RWPE2 (cell line): ENCODE data around the gene ZNF275.

Experiments
- ATAC-seq: fragments of 200-7000 bp; cut with Tn5 transposase; 3 replicates; pipeline ENCODE4 v1.9.1; 2021; ENCODE audit warnings: low read depth
- DNase-seq: peaks from one replicate; pipeline ENCODE4 v3.0.0-alpha.2; 2020; ENCODE audit warnings: low spot score
- H3K27ac ChIP-seq: fragments of 450-650 bp; 2 replicates; pipeline ENCODE4 v1.5.1; 2017; ENCODE audit warnings: mild to moderate bottlenecking; ENCODE audit not compliant: poor library complexity, severe bottlenecking
- H3K27me3 ChIP-seq: fragments of 250-450 bp; sonication (Bioruptor Pico); 2 replicates; pipeline ENCODE4 v1.5.1; 2021; ENCODE audit warnings: mild to moderate bottlenecking, moderate library complexity; ENCODE audit not compliant: insufficient read depth, poor library complexity, severe bottlenecking
- H3K36me3 ChIP-seq: fragments of 250-450 bp; sonication (Bioruptor Pico); 2 replicates; pipeline ENCODE4 v1.5.1; 2020; ENCODE audit warnings: low read depth, mild to moderate bottlenecking, moderate library complexity
- H3K4me1 ChIP-seq: fragments of 250-450 bp; sonication (Bioruptor Pico); 2 replicates; pipeline ENCODE4 v1.5.1; 2021; ENCODE audit warnings: mild to moderate bottlenecking, moderate library complexity; ENCODE audit not compliant: insufficient read depth, poor library complexity, severe bottlenecking
- H3K4me3 ChIP-seq: fragments of 250-450 bp; sonication (Bioruptor Pico); 2 replicates; pipeline ENCODE4 v1.5.1; 2021; ENCODE audit warnings: mild to moderate bottlenecking, moderate library complexity; ENCODE audit not compliant: severe bottlenecking
- H3K9me3 ChIP-seq: fragments of 250-450 bp; sonication (Bioruptor Pico); 2 replicates; pipeline ENCODE4 v1.5.1; 2021; ENCODE audit warnings: mild to moderate bottlenecking, moderate library complexity; ENCODE audit not compliant: severe bottlenecking
- TF ChIP-seq, protein P1 (sequence below): fragments of 450-650 bp; IDR thresholded peaks from one replicate; pipeline ENCODE4 v1.5.1; 2017; ENCODE audit warnings: mild to moderate bottlenecking, moderate library complexity; ENCODE audit not compliant: poor library complexity, severe bottlenecking

ZNF275 gene

GRCh38 chrX:153361781-153362397, 27.9 kb downstream of the ZNF275 start:
- DNase-seq (no peak), ATAC-seq (no peak)
- Histone ChIP-seq H3K27me3 (no peaks in the 10 kb centered on the region), H3K36me3 (no peaks in the 10 kb centered on the region), H3K4me3 (no peak overlapping the region), H3K9me3 (no peaks in the 10 kb centered on the region), H3K4me1 (no peaks in the 10 kb centered on the region), H3K27ac (no peak overlapping the region)
- TF ChIP-seq, protein P1, sequence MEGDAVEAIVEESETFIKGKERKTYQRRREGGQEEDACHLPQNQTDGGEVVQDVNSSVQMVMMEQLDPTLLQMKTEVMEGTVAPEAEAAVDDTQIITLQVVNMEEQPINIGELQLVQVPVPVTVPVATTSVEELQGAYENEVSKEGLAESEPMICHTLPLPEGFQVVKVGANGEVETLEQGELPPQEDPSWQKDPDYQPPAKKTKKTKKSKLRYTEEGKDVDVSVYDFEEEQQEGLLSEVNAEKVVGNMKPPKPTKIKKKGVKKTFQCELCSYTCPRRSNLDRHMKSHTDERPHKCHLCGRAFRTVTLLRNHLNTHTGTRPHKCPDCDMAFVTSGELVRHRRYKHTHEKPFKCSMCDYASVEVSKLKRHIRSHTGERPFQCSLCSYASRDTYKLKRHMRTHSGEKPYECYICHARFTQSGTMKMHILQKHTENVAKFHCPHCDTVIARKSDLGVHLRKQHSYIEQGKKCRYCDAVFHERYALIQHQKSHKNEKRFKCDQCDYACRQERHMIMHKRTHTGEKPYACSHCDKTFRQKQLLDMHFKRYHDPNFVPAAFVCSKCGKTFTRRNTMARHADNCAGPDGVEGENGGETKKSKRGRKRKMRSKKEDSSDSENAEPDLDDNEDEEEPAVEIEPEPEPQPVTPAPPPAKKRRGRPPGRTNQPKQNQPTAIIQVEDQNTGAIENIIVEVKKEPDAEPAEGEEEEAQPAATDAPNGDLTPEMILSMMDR = no peak

- ATAC-seq = no peak
These were observed 31.7 kb downstream of the ZNF275 start for GRCh38 chrX:153365670-153366069.

DNA sequence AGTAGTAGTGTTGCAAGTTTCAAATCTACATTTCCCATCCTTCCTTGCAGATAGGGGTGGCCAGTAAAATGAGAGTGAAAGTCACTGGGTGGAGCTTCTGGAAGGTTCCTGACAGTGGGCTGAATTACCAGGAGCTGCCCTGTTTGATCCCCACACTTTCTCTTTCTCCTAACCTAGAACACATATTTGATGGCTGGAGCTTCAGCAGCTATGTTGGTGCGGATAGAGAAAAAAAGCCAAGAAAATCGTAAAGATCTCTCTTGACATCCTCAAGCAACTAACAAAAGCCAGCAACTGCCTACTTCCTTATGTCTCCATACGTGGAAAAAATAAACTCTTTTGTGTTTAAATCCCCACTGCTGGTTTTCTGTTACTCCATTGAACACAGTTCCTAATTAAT, 32.2 kb downstream of the ZNF275 start:
- H3K4me3 ChIP-seq = no peak overlapping the region
- H3K9me3 ChIP-seq = no peaks in the 10 kb centered on the region
- DNase-seq (no peak), ATAC-seq (no peak)
- H3K4me1 ChIP-seq = no peaks in the 10 kb centered on the region
- TF ChIP-seq, protein P1 = no peak
- no peak overlapping the region for H3K27ac ChIP-seq
- no peaks in the 10 kb centered on the region for H3K27me3 ChIP-seq
- no peaks in the 10 kb centered on the region for H3K36me3 ChIP-seq

More at GRCh38 chrX:153365670-153366069, 31.7 kb downstream of the ZNF275 start:
- DNase-seq = no peak
- H3K4me3 ChIP-seq = no peak overlapping the region
- no peak overlapping the region for H3K27ac ChIP-seq
- TF ChIP-seq, protein P1 = no peak
- H3K36me3 ChIP-seq = no peaks in the 10 kb centered on the region
- no peaks in the 10 kb centered on the region for H3K9me3 ChIP-seq
- no peaks in the 10 kb centered on the region for H3K4me1 ChIP-seq
- H3K27me3 ChIP-seq = no peaks in the 10 kb centered on the region

DNA sequence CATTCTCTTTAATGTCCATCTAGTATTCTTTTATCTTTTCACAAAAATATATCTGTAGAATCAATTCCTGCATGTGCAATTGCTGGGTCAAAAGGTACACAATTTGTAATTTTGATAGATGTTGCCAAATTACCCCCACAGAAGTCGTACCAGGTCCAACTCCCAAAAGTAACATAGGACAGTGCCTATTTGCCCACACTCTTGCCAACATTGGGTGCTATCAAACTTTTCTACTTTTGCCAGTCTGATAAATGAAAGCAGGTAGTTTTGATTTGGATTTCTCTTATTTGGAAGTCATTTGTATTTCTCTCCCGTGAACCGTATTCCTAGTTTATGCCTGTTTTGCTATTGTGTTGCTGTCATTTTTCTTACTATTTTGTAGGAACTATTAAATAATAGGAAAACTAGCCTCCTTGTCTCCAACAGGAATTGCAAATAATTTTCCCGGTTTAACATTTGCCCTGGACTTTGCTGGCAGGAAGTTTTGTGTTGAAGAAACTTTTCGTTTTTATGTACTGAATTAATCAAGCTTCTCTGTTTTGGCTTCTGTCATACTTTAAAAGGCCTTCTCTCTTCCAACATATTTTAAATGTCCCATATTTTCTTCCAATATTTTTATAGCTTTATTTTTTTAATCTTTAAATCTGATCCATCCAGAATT, 33.1 kb downstream of the ZNF275 start:
- TF ChIP-seq, protein P1 = no peak
- Histone ChIP-seq H3K4me3 (no peak overlapping the region), H3K4me1 (no peaks in the 10 kb centered on the region), H3K9me3 (no peaks in the 10 kb centered on the region), H3K27ac (no peak overlapping the region), H3K36me3 (no peaks in the 10 kb centered on the region), H3K27me3 (no peaks in the 10 kb centered on the region)
- ATAC-seq = no peak
- DNase-seq = no peak
